HG03039 (cell line): Measurements from ENCODE around the gene CDYL.

Source experiments
- ATAC-seq: cut with Tn5 transposase; IDR thresholded peaks from one replicate; pipeline ENCODE4 v1.9.1; 2021; ENCODE audit warnings: mild to moderate bottlenecking, moderate library complexity; ENCODE audit not compliant: unreplicated experiment

CDYL gene

GRCh38 chr6:4904461-4905025 is 128.3 kb downstream of the CDYL start:
- ATAC-seq: no peak

- ATAC-seq: no peak
These were observed 129.6 kb downstream of the CDYL start for GRCh38 chr6:4905826-4906225.

GRCh38 chr6:4906293-4907276 is 130.4 kb downstream of the CDYL start:
- ATAC-seq: no peak

- ATAC-seq: no peak
These were observed 131.4 kb downstream of the CDYL start for GRCh38 chr6:4907602-4908001.

GRCh38 chr6:4908062-4908461 is 131.9 kb downstream of the CDYL start:
- no peak for ATAC-seq

- no peak for ATAC-seq
These were observed 133.0 kb downstream of the CDYL start for GRCh38 chr6:4909063-4909706.

GRCh38 chr6:4910037-4910760 is 134.0 kb downstream of the CDYL start:
- no peak for ATAC-seq

GRCh38 chr6:4912559-4912958 is 136.4 kb downstream of the CDYL start:
- no peak for ATAC-seq

GRCh38 chr6:4913705-4914419 is 137.7 kb downstream of the CDYL start:
- ATAC-seq: no peak

GRCh38 chr6:4914420-4915159 is 138.4 kb downstream of the CDYL start:
- ATAC-seq: no peak

GRCh38 chr6:4916954-4917561 is 140.9 kb downstream of the CDYL start:
- ATAC-seq: no peak

GRCh38 chr6:4920914-4921410 is 144.8 kb downstream of the CDYL start:
- no peak for ATAC-seq

- no peak for ATAC-seq
These were observed 146.4 kb downstream of the CDYL start for GRCh38 chr6:4922488-4923037.

GRCh38 chr6:4923081-4923480 is 146.9 kb downstream of the CDYL start:
- no peak for ATAC-seq

GRCh38 chr6:4924661-4925271 is 148.6 kb downstream of the CDYL start:
- ATAC-seq: no peak

- ATAC-seq: no peak
These were observed 149.4 kb downstream of the CDYL start for GRCh38 chr6:4925580-4925979.

- ATAC-seq: no peak
These were observed 152.2 kb downstream of the CDYL start for GRCh38 chr6:4928426-4928825.

- ATAC-seq: no peak
These were observed 153.0 kb downstream of the CDYL start for GRCh38 chr6:4929097-4929718.
